ENCODE results near the gene THAP7.
"Not testable (repeated sequence)": the region's sequence is repeated elsewhere in the genome, so short reads cannot be mapped to it uniquely, and the experiment has no call there.

THAP7 gene

DNA sequence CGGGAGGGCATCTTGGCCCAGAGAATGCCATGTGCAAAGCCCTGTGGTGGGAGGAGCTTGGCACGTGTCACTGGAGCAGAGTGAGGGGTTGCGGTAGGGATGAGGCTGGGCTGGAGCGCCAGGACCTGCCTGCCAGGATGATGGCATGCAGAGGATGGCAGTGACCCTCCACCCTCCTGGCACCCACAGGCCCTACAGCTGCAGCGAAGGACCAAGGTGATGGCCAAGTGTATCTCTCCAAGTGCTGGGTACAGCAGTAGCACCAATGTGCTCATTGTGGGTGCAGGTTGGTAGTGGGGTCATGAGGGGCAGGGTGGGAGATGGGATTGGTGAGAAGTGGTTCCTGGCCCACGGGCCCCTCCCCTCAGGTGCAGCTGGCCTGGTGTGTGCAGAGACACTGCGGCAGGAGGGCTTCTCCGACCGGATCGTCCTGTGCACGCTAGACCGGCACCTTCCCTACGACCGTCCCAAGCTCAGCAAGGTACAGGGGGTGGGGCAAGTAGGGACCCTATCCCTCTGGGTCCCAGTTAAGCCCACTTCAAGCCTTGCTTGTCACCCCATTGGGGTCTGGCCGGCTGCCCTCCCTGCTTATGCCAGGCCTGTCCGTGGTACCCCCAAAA, 27.5 kb downstream of the THAP7 start:
- Histone ChIP-seq H3F3A (ENCODE audit: control insufficient read depth, insufficient read depth) (no peaks in the 10 kb centered on the region), H4K20me1 (ENCODE audit: control insufficient read depth, insufficient read depth, low read depth, low read length) (no peaks in the 10 kb centered on the region), H3K9me2 (replicated peaks; ENCODE audit: control insufficient read depth, low read length) (no peaks in the 10 kb centered on the region), H3K4me1 (ENCODE audit: control insufficient read depth, low read length) (peaks cover 6% of the 10 kb centered on the region; the same call in 1 of the 2 replicates), H3K27ac (ENCODE audit: low read depth, low read length) (no peak overlapping the region), H3K4me2 (ENCODE audit: low read length) (no peak overlapping the region), H3K36me3 (ENCODE audit: control insufficient read depth, low read length) (no peaks in the 10 kb centered on the region), H3K9me3 (ENCODE audit: control insufficient read depth, insufficient read depth, low read length) (peaks cover 11% of the 10 kb centered on the region; the same call in 1 of the 2 replicates), H3K4me3 (ENCODE audit: low read length) (no peak overlapping the region), H3K27me3 (ENCODE audit: control insufficient read depth, low read length) (no peaks in the 10 kb centered on the region), H3K79me2 (ENCODE audit: control insufficient read depth, low read length) (no peaks in the 10 kb centered on the region)
- TF ChIP-seq CTCF (IDR thresholded peaks at IDR 0.05; ENCODE audit: low read depth, low read length, poor library complexity, severe bottlenecking): no peak
- TF ChIP-seq EZH2phosphoT487 (IDR thresholded peaks at IDR 0.05; ENCODE audit: borderline replicate concordance, low read length): no peak

DNA sequence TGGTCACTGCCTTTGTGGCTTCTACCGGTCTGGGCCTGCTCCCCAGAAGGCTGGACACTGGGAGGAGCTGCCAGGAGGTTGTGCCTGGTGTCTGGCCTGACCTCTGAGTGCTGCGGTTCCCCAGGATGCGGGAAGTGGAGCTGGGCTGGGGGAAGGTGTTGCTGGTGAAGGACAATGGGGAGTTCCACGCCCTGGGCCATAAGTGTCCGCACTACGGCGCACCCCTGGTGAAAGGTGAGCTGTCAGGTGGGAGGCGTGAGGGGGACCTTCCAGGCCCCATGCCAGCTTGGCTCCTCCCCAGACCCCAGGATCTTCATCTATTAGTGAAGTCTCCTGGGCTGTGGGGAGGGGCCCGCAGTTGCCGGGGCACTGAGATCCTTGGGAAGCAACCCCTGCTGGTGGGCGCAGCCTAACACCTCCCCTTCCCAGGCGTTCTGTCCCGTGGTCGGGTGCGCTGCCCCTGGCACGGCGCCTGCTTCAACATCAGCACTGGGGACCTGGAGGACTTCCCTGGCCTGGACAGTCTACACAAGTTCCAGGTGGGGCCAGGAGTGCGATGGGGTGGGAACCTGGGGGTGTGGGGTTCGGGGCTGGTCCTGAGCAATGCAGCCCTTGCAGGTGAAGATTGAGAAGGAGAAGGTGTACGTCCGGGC, 28.2 kb downstream of the THAP7 start:
- no peaks in the 10 kb centered on the region for H4K20me1 ChIP-seq (ENCODE audit: control insufficient read depth, insufficient read depth, low read depth, low read length)
- no peaks in the 10 kb centered on the region for H3K36me3 ChIP-seq (ENCODE audit: control insufficient read depth, low read length)
- H3K9me3 ChIP-seq (ENCODE audit: control insufficient read depth, insufficient read depth, low read length): peaks cover 5% of the 10 kb centered on the region; the same call in 1 of the 2 replicates
- TF ChIP-seq CTCF (IDR thresholded peaks at IDR 0.05; ENCODE audit: low read depth, low read length, poor library complexity, severe bottlenecking): no peak
- no peak for TF ChIP-seq EZH2phosphoT487 (IDR thresholded peaks at IDR 0.05; ENCODE audit: borderline replicate concordance, low read length)
- H3K4me2 ChIP-seq (ENCODE audit: low read length): no peak overlapping the region
- no peak overlapping the region for H3K4me3 ChIP-seq (ENCODE audit: low read length)
- no peak overlapping the region for H3K27ac ChIP-seq (ENCODE audit: low read depth, low read length)
- H3K9me2 ChIP-seq (replicated peaks; ENCODE audit: control insufficient read depth, low read length): no peaks in the 10 kb centered on the region
- H3F3A ChIP-seq (ENCODE audit: control insufficient read depth, insufficient read depth): no peaks in the 10 kb centered on the region
- H3K79me2 ChIP-seq (ENCODE audit: control insufficient read depth, low read length): no peaks in the 10 kb centered on the region
- H3K27me3 ChIP-seq (ENCODE audit: control insufficient read depth, low read length): no peaks in the 10 kb centered on the region
- peaks cover 6% of the 10 kb centered on the region; the same call in 1 of the 2 replicates for H3K4me1 ChIP-seq (ENCODE audit: control insufficient read depth, low read length)

DNA sequence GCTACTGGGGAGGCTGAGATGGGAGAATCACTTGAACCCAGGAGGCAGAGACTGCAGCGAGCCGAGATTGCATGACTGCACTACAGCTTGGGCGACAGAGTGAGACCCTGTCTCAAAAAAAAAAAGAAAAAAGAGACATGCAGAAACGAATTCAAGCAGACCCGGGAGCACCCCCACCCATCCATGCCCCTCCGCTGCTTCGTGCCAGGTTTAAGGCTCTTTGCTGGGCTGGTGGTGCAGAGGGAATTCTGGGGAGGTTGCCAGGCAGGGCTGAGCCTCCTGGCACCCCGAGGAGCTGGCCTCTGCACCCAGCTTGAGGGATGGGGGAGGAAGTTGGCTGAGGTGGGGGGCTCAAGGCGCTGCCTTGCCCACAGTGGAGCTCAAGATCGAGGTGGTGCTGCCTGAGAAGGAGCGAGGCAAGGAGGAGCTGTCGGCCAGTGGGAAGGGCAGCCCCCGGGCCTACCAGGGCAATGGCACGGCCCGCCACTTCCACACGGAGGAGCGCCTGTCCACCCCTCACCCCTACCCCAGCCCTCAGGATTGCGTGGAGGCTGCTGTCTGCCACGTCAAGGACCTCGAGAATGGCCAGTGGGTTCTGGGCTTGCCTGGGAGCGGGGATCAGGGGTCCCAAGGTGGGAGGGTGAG, 28.9 kb downstream of the THAP7 start:
- H3K4me1 ChIP-seq (ENCODE audit: control insufficient read depth, low read length): peaks cover 6% of the 10 kb centered on the region; the same call in 1 of the 2 replicates
- no peak overlapping the region for H3K4me3 ChIP-seq (ENCODE audit: low read length)
- H3K9me2 ChIP-seq (replicated peaks; ENCODE audit: control insufficient read depth, low read length): no peaks in the 10 kb centered on the region
- TF ChIP-seq EZH2phosphoT487 (IDR thresholded peaks at IDR 0.05; ENCODE audit: borderline replicate concordance, low read length) (no peak), CTCF (IDR thresholded peaks at IDR 0.05; ENCODE audit: low read depth, low read length, poor library complexity, severe bottlenecking) (no peak)
- no peaks in the 10 kb centered on the region for H3F3A ChIP-seq (ENCODE audit: control insufficient read depth, insufficient read depth)
- H4K20me1 ChIP-seq (ENCODE audit: control insufficient read depth, insufficient read depth, low read depth, low read length): no peaks in the 10 kb centered on the region
- H3K4me2 ChIP-seq (ENCODE audit: low read length): no peak overlapping the region
- no peaks in the 10 kb centered on the region for H3K79me2 ChIP-seq (ENCODE audit: control insufficient read depth, low read length)
- no peaks in the 10 kb centered on the region for H3K27me3 ChIP-seq (ENCODE audit: control insufficient read depth, low read length)
- H3K27ac ChIP-seq (ENCODE audit: low read depth, low read length): no peak overlapping the region
- H3K36me3 ChIP-seq (ENCODE audit: control insufficient read depth, low read length): no peaks in the 10 kb centered on the region
- H3K9me3 ChIP-seq (ENCODE audit: control insufficient read depth, insufficient read depth, low read length): no peaks in the 10 kb centered on the region

DNA sequence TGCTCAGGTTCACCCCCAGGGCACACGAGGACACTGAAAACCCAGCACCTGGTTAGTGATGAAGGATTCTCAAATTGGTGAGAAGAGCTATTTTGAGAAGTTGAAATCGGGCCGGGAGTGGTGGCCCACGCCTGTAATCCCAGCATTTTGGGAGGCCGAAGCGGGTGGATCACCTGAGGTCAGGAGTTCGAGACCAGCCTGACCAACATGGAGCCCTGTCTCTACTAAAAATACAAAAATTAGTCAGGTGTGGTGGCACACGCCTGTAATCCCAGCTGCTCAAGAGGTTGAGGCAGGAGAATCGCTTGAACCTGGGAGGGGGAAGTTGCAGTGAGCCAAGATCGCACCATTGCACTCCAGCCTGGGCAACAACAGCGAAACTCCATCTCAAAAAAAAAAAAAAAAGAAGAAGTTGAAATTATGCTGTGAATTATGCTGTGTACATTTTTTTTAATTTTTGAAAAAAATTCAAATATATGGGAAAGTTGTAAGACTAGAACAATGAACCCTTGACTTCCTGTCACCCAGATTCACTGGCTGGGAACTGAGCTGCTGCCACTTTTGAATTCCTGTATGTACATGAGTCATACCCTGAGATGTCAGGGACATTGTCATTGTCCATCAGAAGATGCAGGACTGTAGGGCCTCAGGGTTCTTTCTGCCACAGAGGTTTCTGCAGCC, 29.8 kb downstream of the THAP7 start:
- not testable (repeated sequence) for H3K4me2 ChIP-seq (ENCODE audit: low read length); H3K27ac ChIP-seq (ENCODE audit: low read depth, low read length); H3K36me3 ChIP-seq (ENCODE audit: control insufficient read depth, low read length); H4K20me1 ChIP-seq (ENCODE audit: control insufficient read depth, insufficient read depth, low read depth, low read length); H3K79me2 ChIP-seq (ENCODE audit: control insufficient read depth, low read length); H3K9me2 ChIP-seq (replicated peaks; ENCODE audit: control insufficient read depth, low read length); H3K9me3 ChIP-seq (ENCODE audit: control insufficient read depth, insufficient read depth, low read length); H3K4me1 ChIP-seq (ENCODE audit: control insufficient read depth, low read length); H3F3A ChIP-seq (ENCODE audit: control insufficient read depth, insufficient read depth); H3K27me3 ChIP-seq (ENCODE audit: control insufficient read depth, low read length); H3K4me3 ChIP-seq (ENCODE audit: low read length)
